GM23338 (cell line): ENCODE data around the gene NUP205. TPM values are rescaled to one million over a fixed set of nuclear protein-coding genes. Genes with fewer than 3 reads are reported as not detected.

Experiments
- ATAC-seq: fragments of 200-7000 bp; cut with Tn5 transposase; 3 replicates; pipeline ENCODE4 v1.9.1; 2020
- DNase-seq: peaks from one replicate; pipeline ENCODE4 v3.0.0-alpha.2; 2015; ENCODE audit warnings: low spot score
- H2AFZ ChIP-seq: fragments of 200-600 bp; sonication (generic); 2 replicates; pipeline ENCODE4 v1.8.0; 2016; ENCODE audit warnings: antibody characterized with exemption, mild to moderate bottlenecking, moderate library complexity
- H3F3A ChIP-seq: fragments of 200-600 bp; sonication (generic); replicated peaks from 2 replicates; pipeline ENCODE4 v1.8.0; 2017; ENCODE audit warnings: antibody characterized with exemption, mixed run types, low read depth
- H3K27ac ChIP-seq: fragments of 200-600 bp; sonication (generic); 2 replicates; pipeline ENCODE4 v1.6.1; 2016; ENCODE audit warnings: low read depth
- H3K27me3 ChIP-seq: fragments of 200-600 bp; sonication (generic); 2 replicates; pipeline ENCODE4 v1.8.0; 2016; ENCODE audit warnings: mild to moderate bottlenecking, mixed run types, moderate library complexity; ENCODE audit not compliant: insufficient read depth
- H3K36me3 ChIP-seq: fragments of 200-600 bp; sonication (generic); 2 replicates; pipeline ENCODE4 v1.8.0; 2016; ENCODE audit warnings: mild to moderate bottlenecking; ENCODE audit not compliant: insufficient read depth
- H3K4me1 ChIP-seq: fragments of 200-600 bp; sonication (generic); 2 replicates; pipeline ENCODE4 v1.8.0; 2016; ENCODE audit warnings: mild to moderate bottlenecking, moderate library complexity; ENCODE audit not compliant: insufficient read depth
- H3K4me2 ChIP-seq: fragments of 200-600 bp; sonication (generic); 2 replicates; pipeline ENCODE4 v1.7.1; 2017; ENCODE audit warnings: mixed run types
- H3K4me3 ChIP-seq: fragments of 200-600 bp; sonication (generic); 2 replicates; pipeline ENCODE4 v1.6.1; 2016; ENCODE audit warnings: mixed run types
- H3K79me2 ChIP-seq: fragments of 200-600 bp; sonication (generic); replicated peaks from 2 replicates; pipeline ENCODE4 v1.8.0; 2017; ENCODE audit warnings: mild to moderate bottlenecking; ENCODE audit not compliant: insufficient read depth
- H3K9me2 ChIP-seq: fragments of 200-600 bp; sonication (generic); 2 replicates; pipeline ENCODE4 v1.8.0; 2017; ENCODE audit not compliant: insufficient read depth
- H4K20me1 ChIP-seq: fragments of 200-600 bp; sonication (generic); replicated peaks from 2 replicates; pipeline ENCODE4 v1.8.0; 2017; ENCODE audit warnings: mild to moderate bottlenecking; ENCODE audit not compliant: insufficient read depth
- H3K27ac Mint-ChIP-seq: 2 replicates; pipeline ENCODE4 v1.8.0; 2020; ENCODE audit warnings: inconsistent platforms, mild to moderate bottlenecking, moderate library complexity, mixed read lengths
- H3K27me3 Mint-ChIP-seq: 3 replicates; pipeline ENCODE4 v1.8.0; 2022; ENCODE audit warnings: low read depth, mild to moderate bottlenecking, moderate library complexity, mixed read lengths, inconsistent platforms; ENCODE audit not compliant: insufficient read depth, poor library complexity
- H3K36me3 Mint-ChIP-seq: 3 replicates; pipeline ENCODE4 v1.8.0; 2021; ENCODE audit warnings: low read depth, mild to moderate bottlenecking, inconsistent platforms, moderate library complexity, mixed read lengths
- H3K4me1 Mint-ChIP-seq: 3 replicates; pipeline ENCODE4 v1.8.0; 2020; ENCODE audit warnings: mild to moderate bottlenecking, inconsistent platforms, mixed read lengths
- H3K4me3 Mint-ChIP-seq: 3 replicates; pipeline ENCODE4 v1.8.0; 2021; ENCODE audit warnings: moderate library complexity, mild to moderate bottlenecking, inconsistent platforms, mixed read lengths
- H3K9me3 Mint-ChIP-seq: 3 replicates; pipeline ENCODE4 v1.8.0; 2020; ENCODE audit warnings: moderate library complexity, mild to moderate bottlenecking, inconsistent platforms, mixed read lengths
- CREB1 ChIP-seq: fragments of 250-450 bp; sonication (Bioruptor Pico); IDR thresholded peaks from 2 replicates; pipeline ENCODE4 v1.5.0; 2020; ENCODE audit warnings: low read depth, mild to moderate bottlenecking, moderate library complexity
- CTCF ChIP-seq, 2 experiments: fragments of 200-600 bp in 1 of 2; sonication (generic) in 1 of 2; conservative IDR thresholded peaks; 2 replicates each; pipeline versions ENCODE4 v1.5.1 to v1.6.1; 2016 to 2017; ENCODE audit warnings: antibody characterized with exemption in 2 of 2, low read depth in 2 of 2, mild to moderate bottlenecking in 2 of 2, moderate library complexity in 1 of 2
- ETS1 ChIP-seq: IDR thresholded peaks from 2 replicates; pipeline ENCODE4 v1.6.1; 2016; ENCODE audit warnings: antibody characterized with exemption
- EZH2 ChIP-seq: fragments of 200-600 bp; sonication (generic); IDR thresholded peaks from one replicate; pipeline ENCODE4 v1.8.0; 2017; ENCODE audit warnings: antibody characterized with exemption, mild to moderate bottlenecking, low read depth; ENCODE audit not compliant: unreplicated experiment
- EZH2phosphoT487 ChIP-seq: fragments of 200-600 bp; sonication (generic); IDR thresholded peaks from one replicate; pipeline ENCODE4 v1.8.1; 2018; ENCODE audit warnings: antibody characterized with exemption; ENCODE audit not compliant: unreplicated experiment
- JUNB ChIP-seq: IDR thresholded peaks from one replicate; pipeline ENCODE4 v1.6.1; 2016; ENCODE audit warnings: antibody characterized with exemption; ENCODE audit not compliant: unreplicated experiment
- NANOG ChIP-seq: IDR thresholded peaks from 2 replicates; pipeline ENCODE4 v1.6.1; 2016; ENCODE audit warnings: antibody characterized with exemption, borderline replicate concordance
- POLR2AphosphoS5 ChIP-seq: IDR thresholded peaks from 2 replicates; pipeline ENCODE4 v1.6.1; 2016; ENCODE audit warnings: antibody characterized with exemption, low read depth
- REST ChIP-seq: IDR thresholded peaks from one replicate; pipeline ENCODE4 v1.6.1; 2018; ENCODE audit warnings: antibody characterized with exemption; ENCODE audit not compliant: unreplicated experiment
- STAT1 ChIP-seq: IDR thresholded peaks from one replicate; pipeline ENCODE4 v1.6.1; 2016; ENCODE audit warnings: antibody characterized with exemption; ENCODE audit not compliant: unreplicated experiment
- ZNF114 ChIP-seq: fragments of 250-450 bp; sonication (Bioruptor Pico); IDR thresholded peaks from 2 replicates; pipeline ENCODE4 v1.5.0; 2020; ENCODE audit warnings: mild to moderate bottlenecking, moderate library complexity
- ZNF331 ChIP-seq: fragments of 250-450 bp; sonication (Bioruptor Pico); IDR thresholded peaks from 2 replicates; pipeline ENCODE4 v1.5.0; 2020; ENCODE audit warnings: low read depth, mild to moderate bottlenecking, moderate library complexity
- ZNF462 ChIP-seq: fragments of 250-450 bp; sonication (Bioruptor Pico); IDR thresholded peaks from 2 replicates; pipeline ENCODE4 v1.5.0; 2020; ENCODE audit warnings: mild to moderate bottlenecking, moderate library complexity
- polyA plus RNA-seq: library from polyadenylated mRNA; unstranded; fragments of >200 nt; fragmentation: Nextera tagmentation; extraction: Ambion mirVana; gene quantifications from 2 replicates; pipeline ENCODE4 v1.2.1, GENCODE V29; 2016
- total RNA-seq: library from RNA; depleted of rRNA; stranded (reverse); fragments of >200 nt; shearing (Covaris generic); gene quantifications from 2 replicates; pipeline ENCODE4 v1.2.3, GENCODE V29; 2014

The NUP205 gene
- total and polyA plus RNA-seq, 2 experiments from 2014 or later: 150 to 212 TPM

- peaks cover 6% of the 10 kb centered on the region for H3K27me3 Mint-ChIP-seq
- Histone ChIP-seq H3K79me2 (no peaks in the 10 kb centered on the region), H2AFZ (no peak overlapping the region), H4K20me1 (peaks cover 3% of the 10 kb centered on the region; the same call in 1 of the 2 replicates), H3K36me3 (no peaks in the 10 kb centered on the region), H3K27me3 (no peaks in the 10 kb centered on the region), H3K4me2 (no peak overlapping the region), H3K27ac (no peak overlapping the region), H3K4me3 (no peak overlapping the region), H3K9me2 (no peaks in the 10 kb centered on the region), H3K4me1 (peaks cover 3% of the 10 kb centered on the region; the same call in 1 of the 2 replicates), H3F3A (no peaks in the 10 kb centered on the region)
- DNase-seq (no peak), ATAC-seq (no peak)
- TF ChIP-seq JUNB (no peak), NANOG (no peak), ETS1 (no peak), POLR2AphosphoS5 (no peak), ZNF462 (CRISPR knock-in tag) (no peak), CTCF (conservative IDR thresholded peaks at IDR 0.05; ENCODE audit: low read depth in 2 of 2) (no peak), CREB1 (CRISPR knock-in tag) (no peak), STAT1 (no peak), ZNF114 (CRISPR knock-in tag) (no peak), EZH2 (no peak), EZH2phosphoT487 (no peak), ZNF331 (no peak), REST (no peak)
- H3K4me1 Mint-ChIP-seq: peaks cover 8% of the 10 kb centered on the region; the same call in 2 of the 3 replicates
- peaks cover 5% of the 10 kb centered on the region; the same call in 1 of the 3 replicates for H3K36me3 Mint-ChIP-seq
- H3K9me3 Mint-ChIP-seq: no peaks in the 10 kb centered on the region
- no peak overlapping the region for H3K4me3 Mint-ChIP-seq
- H3K27ac Mint-ChIP-seq: no peak overlapping the region
These were observed 127.0 kb downstream of the NUP205 start for GRCh38 chr7:135684699-135685098.
